GM21825 (cell line): ENCODE measurements around the gene MEGF6.

Source experiments
- ATAC-seq: cut with Tn5 transposase; IDR thresholded peaks from one replicate; pipeline ENCODE4 v1.9.1; 2021; ENCODE audit warnings: mild to moderate bottlenecking, moderate library complexity; ENCODE audit not compliant: unreplicated experiment

The MEGF6 gene

DNA sequence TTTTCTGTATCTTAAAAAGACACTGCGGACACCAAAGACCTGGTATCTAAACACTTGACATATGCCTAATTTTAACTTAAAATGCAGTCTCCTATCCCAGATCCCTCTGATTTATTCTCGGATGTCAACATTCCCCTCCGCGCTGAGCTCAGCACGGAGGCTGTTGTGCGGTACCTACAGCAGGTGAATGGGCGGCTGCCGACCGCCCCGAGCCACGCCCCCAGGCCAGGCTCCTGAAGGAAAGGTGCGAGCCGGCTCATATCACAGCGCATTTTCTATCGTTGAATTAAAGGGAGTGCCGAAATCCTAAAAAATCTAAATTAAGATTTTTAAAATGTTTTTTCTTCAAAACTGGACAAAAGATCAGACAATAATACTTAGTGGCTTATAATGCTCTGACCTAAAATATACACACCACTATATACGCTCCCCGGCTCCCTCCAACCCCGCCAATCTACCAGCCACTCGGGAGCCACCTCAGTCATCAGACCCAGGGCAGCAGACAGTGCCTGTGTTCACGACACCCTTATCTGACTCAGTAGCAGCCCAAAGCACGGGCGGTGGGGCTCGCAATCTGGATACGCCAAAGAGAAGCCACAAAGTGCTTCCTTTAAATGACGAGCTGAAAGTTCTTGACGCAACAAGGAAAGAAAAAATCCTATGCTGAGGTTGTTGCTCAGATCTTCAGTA lies 34.5 kb upstream of the MEGF6 start:
- no peak for ATAC-seq

GRCh38 chr1:3645247-3645646 lies 33.9 kb upstream of the MEGF6 start:
- ATAC-seq, result no peak

- ATAC-seq, result no peak
These were observed 33.0 kb upstream of the MEGF6 start for GRCh38 chr1:3644273-3644672.

GRCh38 chr1:3642919-3643675 lies 31.8 kb upstream of the MEGF6 start:
- no peak for ATAC-seq

GRCh38 chr1:3641816-3642215 lies 30.5 kb upstream of the MEGF6 start:
- ATAC-seq, result no peak

DNA sequence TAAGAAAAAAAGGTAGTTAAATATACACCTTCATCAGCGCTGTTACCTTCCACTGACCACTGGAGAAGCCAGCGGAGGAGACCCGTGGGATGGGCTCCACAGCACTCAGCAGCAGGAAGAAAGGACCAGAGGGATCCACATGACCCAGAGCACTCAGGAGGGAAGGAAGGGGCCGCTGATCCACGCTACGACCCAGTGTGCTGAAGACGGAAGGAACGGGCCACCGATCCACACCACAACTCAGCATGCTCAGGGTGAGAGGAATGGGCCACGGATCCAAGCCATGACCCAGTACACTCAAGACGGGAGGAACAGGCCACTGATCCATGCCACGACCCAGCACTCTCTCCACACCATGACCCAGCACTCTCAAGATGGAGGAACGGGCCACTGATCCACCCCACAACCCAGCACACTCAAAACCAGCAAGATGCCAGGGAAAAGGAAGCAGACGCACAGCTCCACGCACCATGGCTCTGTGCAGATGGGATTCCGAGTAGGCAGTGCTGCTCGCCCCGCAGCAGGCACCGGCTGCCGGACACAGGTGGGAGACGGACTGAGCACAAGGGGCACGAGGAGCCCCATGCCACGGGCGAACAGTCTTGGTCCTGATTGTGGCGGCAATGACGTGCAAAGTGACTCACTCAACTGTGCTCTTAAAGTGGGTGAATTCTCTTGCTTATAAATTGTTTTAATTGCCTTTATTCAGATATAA lies 29.9 kb upstream of the MEGF6 start:
- ATAC-seq, result no peak

GRCh38 chr1:3640121-3640837 lies 29.0 kb upstream of the MEGF6 start:
- ATAC-seq, result no peak

DNA sequence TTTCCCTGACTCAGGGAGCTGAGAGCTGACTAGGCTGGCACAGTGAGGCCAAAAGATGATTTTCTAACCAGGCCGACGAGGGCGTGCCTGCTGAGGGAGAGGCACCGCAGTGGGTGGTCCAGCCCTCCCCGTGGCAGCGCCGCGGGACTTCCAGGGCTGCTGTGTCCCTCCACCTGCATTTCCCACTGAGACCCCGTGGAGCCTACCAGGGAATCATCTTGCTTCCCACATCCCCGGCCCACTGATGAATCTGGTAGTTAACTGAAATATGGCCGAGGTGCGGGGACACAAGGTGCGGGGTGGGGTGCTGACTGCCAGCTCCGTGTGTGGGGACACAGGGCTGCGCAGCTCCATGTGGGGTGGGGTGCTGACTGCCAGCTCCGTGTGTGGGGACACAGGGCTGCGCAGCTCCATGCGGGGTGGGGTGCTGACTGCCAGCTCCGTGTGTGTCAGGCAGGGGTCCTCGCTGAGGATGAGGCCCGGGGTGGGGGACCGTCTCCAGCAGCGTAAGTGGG lies 28.1 kb upstream of the MEGF6 start:
- ATAC-seq, result no peak

- ATAC-seq, result no peak
These were observed 27.4 kb upstream of the MEGF6 start for GRCh38 chr1:3638676-3639075.

DNA sequence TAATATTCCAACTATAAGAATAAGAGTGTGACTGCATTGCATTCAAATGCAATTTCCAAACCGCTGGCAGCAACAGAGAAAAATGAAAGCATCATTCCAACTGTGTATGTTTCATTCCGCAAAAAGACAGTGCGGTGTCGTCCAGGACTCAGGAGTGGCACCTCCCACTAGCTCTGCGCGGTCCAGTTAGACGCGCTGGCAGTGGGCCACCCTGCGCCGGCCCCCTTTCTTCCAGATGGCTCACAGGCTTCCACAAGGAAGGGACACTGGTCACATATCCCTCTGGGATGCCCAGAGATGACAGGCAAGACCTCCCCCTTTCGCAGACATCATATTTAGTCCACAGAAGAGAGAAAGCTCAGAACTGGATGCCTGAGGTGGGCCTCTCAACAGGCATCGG lies 26.7 kb upstream of the MEGF6 start:
- no peak for ATAC-seq

GRCh38 chr1:3636531-3636930 lies 25.2 kb upstream of the MEGF6 start:
- no peak for ATAC-seq

DNA sequence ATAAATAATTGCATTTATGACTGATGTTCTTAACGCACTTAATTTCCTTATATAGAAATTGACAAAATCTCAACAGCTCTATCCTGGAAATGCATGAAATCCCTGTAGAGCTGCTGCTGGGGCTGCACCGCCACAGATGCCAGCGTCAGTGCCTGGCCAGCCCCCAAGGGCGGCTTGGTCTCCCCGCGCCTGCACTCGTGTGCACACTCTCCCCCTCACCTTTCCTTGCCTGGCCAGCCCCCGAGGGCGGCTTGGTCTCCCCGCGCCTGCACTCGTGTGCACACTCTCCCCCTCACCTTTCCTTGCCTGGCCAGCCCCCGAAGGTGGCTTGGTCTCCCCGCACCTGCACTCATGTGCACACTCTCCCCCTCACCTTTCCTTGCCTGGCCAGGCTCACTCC lies 24.8 kb upstream of the MEGF6 start:
- ATAC-seq, result no peak

DNA sequence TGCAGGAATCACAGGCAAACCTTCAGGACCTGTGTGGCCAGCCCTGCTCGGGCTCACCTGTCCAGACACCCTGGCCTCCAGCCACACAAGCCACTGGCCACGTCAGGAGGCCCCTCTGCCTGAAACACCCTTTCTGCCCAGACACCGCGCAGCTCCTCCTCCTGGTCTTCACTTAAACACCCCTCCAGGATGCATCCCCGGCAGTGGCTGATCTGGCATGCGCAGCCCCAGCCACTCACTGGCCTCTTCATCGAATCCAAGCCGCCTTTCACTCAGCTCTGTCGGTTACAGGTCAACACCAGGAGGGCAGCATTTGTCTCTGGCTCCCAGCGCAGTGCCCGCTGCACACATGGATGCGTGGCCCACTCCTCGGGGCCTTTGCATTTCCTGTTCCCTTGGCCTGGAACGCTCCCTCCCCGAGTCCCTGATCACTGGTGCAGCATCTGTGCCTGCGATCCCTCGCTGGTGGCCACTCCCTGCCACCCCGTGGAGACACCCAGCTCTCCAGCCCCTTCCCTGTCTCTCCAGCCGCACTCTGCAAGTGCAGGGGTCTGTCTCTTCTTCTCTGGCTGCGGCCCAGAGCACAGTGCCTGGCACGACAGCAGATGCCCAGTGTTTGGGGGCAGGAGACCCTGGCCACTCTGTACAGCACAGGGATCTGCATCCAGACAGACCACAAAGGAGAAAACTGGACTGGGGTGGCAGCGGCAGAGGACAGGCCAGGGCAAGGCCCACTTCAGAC lies 22.9 kb upstream of the MEGF6 start:
- ATAC-seq, result no peak

GRCh38 chr1:3633344-3634058 lies 22.2 kb upstream of the MEGF6 start:
- ATAC-seq, result no peak

DNA sequence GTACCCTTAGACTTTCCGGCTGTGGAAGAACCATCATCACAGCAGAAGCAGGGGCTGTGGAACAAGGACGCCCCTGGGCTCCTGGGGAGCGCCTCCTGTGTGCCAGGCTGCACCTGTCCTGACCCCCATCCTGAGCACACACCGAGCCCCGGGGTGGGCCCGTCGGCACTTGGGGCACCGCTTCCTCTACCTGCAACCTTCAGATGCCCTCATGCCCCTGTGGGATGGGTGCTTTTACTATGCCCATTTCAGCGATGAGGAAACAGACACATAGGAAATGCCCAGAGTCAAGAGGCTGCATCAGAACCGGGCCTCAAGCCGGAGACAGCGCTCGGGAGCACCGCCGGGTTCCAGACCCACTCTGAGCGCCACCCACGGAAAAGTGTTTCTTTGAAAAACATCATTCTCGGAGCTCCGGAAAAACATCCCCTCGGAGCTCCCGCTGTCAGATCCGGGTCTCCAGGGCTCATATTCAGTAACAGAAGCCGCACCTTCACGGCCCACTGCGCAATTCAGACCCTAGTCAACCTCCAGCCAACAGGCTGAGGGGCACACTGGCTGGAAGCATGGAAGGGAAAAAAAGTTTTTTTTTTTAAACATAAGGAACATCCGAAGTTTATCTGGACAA lies 21.5 kb upstream of the MEGF6 start:
- ATAC-seq, result no peak

- ATAC-seq, result no peak
These were observed 21.0 kb upstream of the MEGF6 start for GRCh38 chr1:3632298-3632697.

DNA sequence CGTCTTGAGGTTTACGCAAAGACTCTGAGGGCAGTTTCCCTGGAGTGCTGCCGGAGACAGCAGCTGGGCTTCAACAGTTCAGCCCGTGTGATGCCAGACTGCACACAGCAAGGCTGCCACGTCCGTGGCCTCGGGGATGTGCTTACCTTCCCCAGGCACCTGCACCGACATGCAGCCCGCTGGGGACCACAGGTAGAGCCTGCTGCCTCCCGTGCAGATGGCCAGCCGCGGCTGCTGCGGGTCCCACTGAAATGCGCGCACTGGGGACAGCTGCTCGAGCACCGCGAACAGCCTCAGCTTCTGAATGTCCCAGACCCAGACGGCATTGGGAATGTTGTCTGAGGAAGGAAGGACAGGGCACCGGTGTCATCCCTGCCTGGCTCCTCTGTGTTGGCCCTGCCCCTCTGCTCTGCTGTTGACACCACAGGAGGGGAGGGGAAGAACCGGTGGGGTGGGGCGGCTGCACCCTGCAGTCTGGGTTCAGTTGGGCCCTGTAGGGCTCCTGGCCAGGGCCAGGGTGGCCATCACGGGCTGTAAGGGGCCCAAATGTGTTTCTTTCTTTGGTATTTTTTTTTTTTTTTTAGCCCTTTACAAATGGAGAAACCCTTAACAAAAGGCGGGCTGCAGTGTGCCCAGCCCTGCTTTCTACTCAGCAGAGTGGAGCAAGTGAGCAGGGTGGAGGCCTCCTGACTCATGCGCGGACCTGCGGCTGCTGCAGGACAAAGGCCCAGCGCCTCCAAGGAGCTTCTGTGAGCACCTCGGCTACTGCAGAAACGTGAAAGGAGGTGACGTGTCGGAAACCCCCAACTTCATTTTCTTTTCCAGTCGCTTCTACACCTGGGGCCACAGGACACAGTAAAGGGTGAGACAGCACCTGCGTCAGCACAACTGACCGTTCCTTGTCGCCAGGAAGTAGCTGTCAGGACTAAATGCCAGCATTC lies 20.3 kb upstream of the MEGF6 start:
- ATAC-seq, result no peak

DNA sequence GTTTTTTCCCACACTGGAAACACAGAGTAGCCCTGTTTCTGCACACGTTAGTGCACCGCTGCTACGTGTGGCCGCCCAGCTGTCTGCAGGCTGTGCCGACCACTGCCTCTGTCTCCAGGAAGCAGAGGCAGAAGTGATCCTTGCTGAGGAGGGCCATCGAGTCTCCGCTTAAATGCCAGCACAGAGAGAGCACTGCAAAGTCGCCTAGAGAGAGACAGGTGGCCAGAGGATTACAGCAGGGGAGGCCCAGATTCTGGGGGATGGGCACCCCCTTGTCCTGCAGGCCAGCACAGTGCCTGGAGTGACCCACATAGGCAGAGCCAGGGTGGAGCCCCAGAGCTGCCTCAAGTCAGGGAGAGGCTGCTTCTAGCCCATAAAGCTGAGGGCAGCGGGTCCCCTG lies 19.6 kb upstream of the MEGF6 start:
- no peak for ATAC-seq
